8988T (cell line): ENCODE data around the gene ERG.

Source experiments
- DNase-seq: peaks from one replicate; pipeline ENCODE4 v3.0.0; 2011

Gene ERG

GRCh38 chr21:38430401-38430984 is 67.8 kb downstream of the ERG start:
- DNase-seq, result no peak

- no peak for DNase-seq
These were observed 69.3 kb downstream of the ERG start for GRCh38 chr21:38429011-38429410.

GRCh38 chr21:38428211-38428610 is 70.1 kb downstream of the ERG start:
- no peak for DNase-seq

DNA sequence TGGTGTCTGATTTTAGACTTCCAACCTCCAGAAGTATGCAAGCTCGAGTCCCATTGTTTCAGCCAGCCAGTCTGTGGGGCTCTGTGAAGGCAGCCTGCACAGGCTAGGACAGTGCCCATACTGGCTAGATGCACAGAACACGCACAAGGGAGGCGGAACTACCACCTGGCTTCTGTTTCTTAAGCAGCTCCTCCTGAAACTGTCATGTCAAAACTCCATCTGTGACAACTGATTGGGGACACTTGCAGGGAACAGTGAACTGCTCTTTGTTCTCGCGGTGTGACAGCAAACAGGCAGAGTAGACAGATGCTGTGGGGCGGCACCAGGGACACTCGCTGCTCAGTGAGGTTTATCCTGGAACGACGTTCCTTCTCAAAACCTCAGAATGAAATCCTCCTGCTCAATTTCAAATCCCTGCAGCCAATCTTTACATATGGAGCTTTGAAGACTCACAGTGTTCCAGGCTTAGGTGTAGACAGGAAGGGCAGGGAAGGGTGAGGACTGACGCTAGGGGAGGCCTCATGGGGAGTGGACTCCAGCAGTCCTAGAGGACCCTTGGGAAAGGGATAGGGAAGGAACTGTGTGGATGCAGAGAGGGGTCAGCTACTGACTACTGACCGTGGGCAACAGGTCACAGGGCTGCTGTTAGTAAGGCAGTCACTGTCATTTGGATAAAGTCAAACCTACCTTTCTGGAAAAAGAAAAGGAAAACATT is 73.8 kb downstream of the ERG start:
- DNase-seq, result no peak

- no peak for DNase-seq
These were observed 76.2 kb downstream of the ERG start for GRCh38 chr21:38422082-38422481.

- DNase-seq, result no peak
These were observed 78.1 kb downstream of the ERG start for GRCh38 chr21:38420140-38420539.

- DNase-seq, result no peak
These were observed 80.6 kb downstream of the ERG start for GRCh38 chr21:38417726-38418125.

DNA sequence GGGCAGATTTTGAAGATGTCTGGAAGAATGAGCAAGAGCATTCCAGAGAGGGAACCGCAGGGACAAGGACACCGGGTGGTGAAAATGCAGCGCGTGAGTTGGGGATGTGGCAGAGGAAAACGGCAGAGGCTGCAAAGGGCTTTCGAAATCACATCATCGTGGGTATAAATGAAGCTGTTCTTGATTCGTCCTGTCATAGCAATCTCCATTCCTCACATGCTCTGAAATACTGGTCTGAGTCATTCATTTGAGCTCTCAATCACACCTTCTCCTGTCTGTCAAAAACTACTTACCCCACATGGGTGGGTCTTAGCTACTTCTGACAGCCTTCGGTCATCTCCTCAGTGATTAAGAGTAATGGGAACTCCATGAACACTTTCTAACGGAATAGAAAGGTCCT is 81.5 kb downstream of the ERG start:
- no peak for DNase-seq

DNA sequence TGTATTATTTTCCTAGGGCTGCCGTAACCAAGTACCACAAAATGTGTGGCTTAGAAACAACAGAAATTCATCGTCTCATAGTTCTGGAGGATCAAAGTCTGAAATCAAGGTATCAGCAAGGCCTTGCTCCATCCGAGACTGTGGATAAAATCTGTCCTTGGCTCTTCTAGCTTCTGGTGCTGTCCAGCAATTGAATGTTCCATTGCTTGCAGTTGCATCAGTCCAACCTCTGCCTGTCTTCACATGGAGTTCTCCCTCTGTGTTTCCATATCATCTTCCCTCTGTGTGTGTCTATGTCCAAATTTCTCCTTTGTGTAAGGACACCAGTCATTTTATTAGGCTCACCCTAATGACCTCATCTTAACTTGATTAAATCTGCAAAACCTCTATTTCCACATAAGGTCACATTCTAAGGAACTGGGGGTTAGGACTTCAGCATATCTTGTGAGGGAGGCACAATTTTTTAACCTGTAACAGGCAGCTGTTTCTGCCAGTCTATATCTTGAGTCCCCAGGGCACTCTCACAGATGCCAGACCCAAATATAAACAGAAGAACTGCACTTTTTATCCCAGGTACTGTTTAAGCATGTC is 84.2 kb downstream of the ERG start:
- no peak for DNase-seq

DNA sequence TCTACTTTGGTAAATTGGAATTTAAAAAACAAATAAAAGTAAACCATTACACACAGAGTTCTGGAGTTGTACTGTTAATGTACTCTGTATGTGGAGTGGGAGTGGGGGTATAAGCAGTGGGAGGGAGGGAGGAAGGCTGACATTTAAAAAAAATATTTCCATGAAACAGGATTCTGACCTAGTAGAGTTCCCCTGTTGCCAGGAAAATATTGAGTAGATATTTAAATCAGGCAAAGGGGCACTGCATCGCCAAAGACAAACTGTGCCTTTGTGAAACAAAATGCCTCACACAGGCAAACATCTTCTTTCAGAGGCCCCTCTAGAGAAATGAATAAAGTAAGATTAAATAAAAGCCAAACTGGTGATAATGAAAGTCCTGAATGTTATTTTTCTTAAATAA is 87.8 kb downstream of the ERG start:
- no peak for DNase-seq

DNA sequence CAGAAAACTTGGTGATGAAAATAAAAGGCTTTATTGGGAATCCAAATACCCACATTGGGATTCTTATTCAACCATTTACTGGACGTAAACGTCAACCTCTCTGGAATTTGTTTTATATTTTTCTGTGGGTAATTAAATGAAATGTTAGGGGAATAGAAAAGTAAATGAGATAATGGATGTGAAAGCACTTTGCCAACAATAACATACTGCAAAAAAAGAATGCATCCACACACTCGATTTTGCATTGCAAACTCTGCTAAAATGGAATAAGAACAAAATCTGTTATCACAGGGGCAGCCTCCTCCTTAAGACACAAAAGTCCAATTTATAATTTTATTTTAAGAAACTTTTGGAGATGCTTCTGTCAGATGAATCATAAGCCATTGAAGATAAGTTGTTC is 88.4 kb downstream of the ERG start:
- no peak for DNase-seq

- DNase-seq, result no peak
These were observed 94.1 kb downstream of the ERG start for GRCh38 chr21:38404177-38404576.

- DNase-seq, result no peak
These were observed 95.5 kb downstream of the ERG start for GRCh38 chr21:38402795-38403194.

- no peak for DNase-seq
These were observed 96.0 kb downstream of the ERG start for GRCh38 chr21:38402291-38402690.

DNA sequence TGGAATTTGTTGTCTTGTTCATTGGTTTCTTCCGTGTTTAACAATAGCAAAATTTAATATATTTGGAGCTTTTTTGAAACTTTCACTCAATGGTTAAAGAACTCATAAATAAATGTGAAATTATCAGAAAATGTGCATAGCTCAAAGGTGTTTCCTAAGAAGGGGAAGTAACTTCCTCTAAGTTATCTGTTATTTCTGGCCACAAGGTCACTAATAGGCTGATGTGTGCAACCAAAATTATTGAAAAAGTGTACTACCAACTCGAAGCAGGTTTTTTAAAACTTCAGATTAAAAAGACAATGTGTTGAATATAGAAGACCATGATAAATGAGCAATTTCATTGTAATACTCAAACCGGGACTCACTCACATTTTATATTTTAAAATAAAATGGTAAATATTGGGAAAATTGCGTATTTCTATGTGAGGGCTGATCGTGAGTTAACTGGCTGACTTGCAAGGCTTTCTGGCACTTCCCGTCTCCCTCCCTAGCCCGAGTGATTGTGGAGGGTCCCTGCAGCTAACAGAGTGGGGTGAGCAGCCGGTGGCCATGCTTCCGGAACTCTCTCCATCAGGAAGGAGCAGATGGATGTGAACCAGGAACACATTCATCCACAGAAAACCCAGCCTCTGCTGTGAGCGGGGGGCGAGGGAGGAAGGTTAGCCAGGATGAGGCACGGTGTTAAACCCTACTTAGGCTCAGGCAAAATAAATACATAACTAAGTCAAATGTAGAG is 96.9 kb downstream of the ERG start:
- DNase-seq, result no peak

DNA sequence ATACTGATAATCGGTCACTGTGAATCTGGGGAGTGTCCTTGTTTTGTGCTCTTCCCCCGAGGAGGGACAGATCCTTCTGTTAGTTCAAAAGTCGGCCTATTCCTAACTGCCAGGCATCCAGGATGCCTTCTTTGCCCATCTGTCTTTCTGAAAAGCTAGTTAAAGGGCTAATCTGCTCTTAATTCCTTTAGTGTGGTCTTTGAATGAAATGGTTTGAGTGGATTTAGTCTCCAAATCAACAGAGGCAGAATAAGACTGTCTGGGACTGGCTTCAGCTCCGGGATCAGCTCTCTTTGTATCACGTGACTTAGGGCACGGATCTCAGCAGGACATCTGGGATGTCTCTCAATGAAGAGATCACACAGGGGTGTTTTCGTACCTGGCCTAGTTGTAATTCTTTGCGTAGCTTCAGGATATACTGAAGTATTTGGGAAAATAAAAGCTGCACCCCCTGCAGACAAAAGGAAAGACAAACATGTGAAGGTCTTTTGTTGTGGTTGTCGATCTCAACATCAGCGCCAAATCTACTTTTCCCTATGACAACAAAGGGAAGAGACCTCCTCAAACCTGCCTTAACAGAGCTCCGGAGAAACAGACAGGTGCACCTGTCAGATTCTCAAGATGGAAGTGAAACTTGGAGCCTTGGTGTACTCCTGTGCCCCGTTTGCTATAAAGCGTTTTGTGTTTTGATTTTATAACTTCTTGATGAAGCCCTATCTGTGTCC is 97.9 kb downstream of the ERG start:
- DNase-seq, result no peak

DNA sequence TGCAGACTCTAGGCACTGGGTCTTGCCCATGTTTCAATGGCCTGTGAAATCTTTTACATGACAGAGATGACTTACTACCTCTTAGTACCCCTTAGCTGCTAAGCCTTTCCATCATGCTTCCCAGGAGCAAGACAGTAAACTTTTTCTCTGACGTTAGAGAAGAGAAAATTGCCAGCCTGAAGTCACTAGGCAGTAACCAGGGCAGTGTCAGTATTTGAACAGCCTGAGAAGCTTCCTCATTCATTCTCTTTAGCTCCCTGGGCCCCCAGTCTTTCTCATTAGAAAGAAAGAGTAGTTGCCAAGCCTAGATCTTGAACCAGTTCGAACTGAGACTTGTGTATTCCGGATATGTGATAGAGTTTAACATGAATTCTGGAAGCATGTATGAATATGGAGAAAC is 99.2 kb downstream of the ERG start:
- no peak for DNase-seq

DNA sequence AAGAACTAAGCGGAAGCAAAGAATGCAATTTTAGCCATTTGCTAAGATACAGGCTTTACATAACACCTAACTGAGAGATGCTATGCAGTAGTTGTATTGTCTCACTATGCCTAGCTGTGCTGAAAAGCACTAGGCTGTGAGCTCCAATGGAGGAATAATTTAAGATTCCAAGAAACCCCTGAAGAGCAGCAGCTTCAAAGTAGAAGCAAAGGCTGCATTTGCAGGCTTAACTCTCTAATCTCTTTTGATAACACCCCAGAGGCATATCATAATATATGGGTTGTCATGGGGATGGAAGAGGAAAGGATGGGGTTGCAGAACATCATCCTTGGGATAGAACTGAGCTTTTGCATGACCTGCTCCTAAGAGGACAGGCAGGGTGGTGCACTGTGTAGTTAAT is 102.0 kb downstream of the ERG start:
- no peak for DNase-seq

GRCh38 chr21:38395581-38395980 is 102.7 kb downstream of the ERG start:
- DNase-seq, result no peak

- no peak for DNase-seq
These were observed 105.6 kb downstream of the ERG start for GRCh38 chr21:38392661-38393060.

DNA sequence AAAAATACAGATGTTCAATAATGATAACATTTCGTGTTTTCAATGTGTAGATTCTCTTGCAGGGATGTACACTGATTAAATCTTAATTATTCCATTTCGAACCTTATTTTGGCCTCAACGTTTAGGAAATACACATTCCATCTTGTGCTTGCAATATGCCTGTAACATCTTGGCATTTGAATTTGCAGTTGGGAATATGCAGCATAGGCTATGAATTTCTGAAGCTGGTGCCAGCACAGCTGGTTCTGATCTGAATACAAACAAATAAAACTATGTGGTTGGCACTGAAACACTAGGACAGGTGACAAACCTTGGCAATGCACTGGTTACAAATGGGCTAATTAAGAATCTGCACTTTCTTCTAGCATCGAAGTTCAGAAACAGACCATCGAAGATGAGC is 108.4 kb downstream of the ERG start:
- no peak for DNase-seq

- no peak for DNase-seq
These were observed 109.0 kb downstream of the ERG start for GRCh38 chr21:38389354-38389676.

GRCh38 chr21:38388647-38389353 is 109.5 kb downstream of the ERG start:
- no peak for DNase-seq
